HepG2 (cell line): ENCODE data around the gene ARVCF. TPM values are rescaled to one million over a fixed set of nuclear protein-coding genes. Genes with fewer than 3 reads are reported as not detected.

Experiments
- ATAC-seq: fragments of 200-7000 bp; cut with Tn5 transposase; 3 replicates; pipeline ENCODE4 v1.9.1; 2020; ENCODE audit warnings: mild to moderate bottlenecking, moderate library complexity
- BruUV-seq: library from RNA; stranded (reverse); fragments of 400-500 nt; replicated peaks from 2 replicates; lab custom pipeline; 2021; lab: Mats Ljungman, UMichigan
- CTCF ChIA-PET: fragments of 300-600 bp; formaldehyde crosslinking; extraction: SDS; loops from one replicate; lab custom pipeline; 2021; ENCODE audit warnings: low total read pairs, inconsistent platforms, low intra/inter-chr PET ratio; lab: Yijun Ruan, JAX
- POLR2A ChIA-PET: fragments of 350-600 bp; sonication (Branson Sonifier 250); formaldehyde crosslinking; loops from one replicate; lab custom pipeline; 2020; ENCODE audit warnings: antibody characterized with exemption, inconsistent platforms; lab: Yijun Ruan, JAX
- DNase-seq: peaks from one replicate; pipeline ENCODE4 v3.0.0-alpha.2; 2015; ENCODE audit warnings: low spot score
- FAIRE-seq: peaks from 3 replicates; lab custom pipeline; 2011; peaks lifted over from hg19 to GRCh38; lab: Jason Lieb, UNC
- H2AFZ ChIP-seq: one replicate; pipeline ENCODE4 v1.6.1; 2011; ENCODE audit warnings: low read length, inconsistent platforms
- H3K27ac ChIP-seq: fragments of 300-600 bp; 3 replicates; pipeline ENCODE4 v1.8.0; 2011; ENCODE audit warnings: mixed run types, mild to moderate bottlenecking, mixed read lengths, low read length, inconsistent platforms; ENCODE audit not compliant: insufficient read depth; ENCODE audit errors: extremely low read length
- H3K27me3 ChIP-seq, 2 experiments: fragments of 200-600 bp in 1 of 2; 2 replicates in 1 of 2; 3 replicates in 1 of 2; pipeline versions ENCODE4 v1.6.0 to v1.8.0; 2011; ENCODE audit warnings: low read length in 2 of 2, mild to moderate bottlenecking in 2 of 2, moderate library complexity in 2 of 2, inconsistent platforms in 1 of 2; ENCODE audit not compliant: insufficient read depth in 2 of 2, control insufficient read depth in 1 of 2
- H3K36me3 ChIP-seq, 2 experiments: fragments of 200-600 bp in 1 of 2; replicated peaks in 1 of 2; 2 replicates in 1 of 2; 3 replicates in 1 of 2; pipeline versions ENCODE4 v1.5.1 to v1.8.0; 2011; ENCODE audit warnings: low read length in 2 of 2, inconsistent platforms in 1 of 2; ENCODE audit not compliant: insufficient read depth in 2 of 2, control insufficient read depth in 1 of 2
- H3K4me1 ChIP-seq: 2 replicates; pipeline ENCODE4 v1.5.1; 2012; ENCODE audit warnings: low read length, inconsistent platforms; ENCODE audit not compliant: insufficient read depth
- H3K4me2 ChIP-seq: 2 replicates; pipeline ENCODE4 v1.6.0; 2011; ENCODE audit warnings: low read depth, low read length, inconsistent platforms
- H3K4me3 ChIP-seq, 3 experiments: fragments of 200-600 bp in 1 of 3; sonication (generic), shearing (Covaris generic) in 1 of 3; replicated peaks in 1 of 3; 2 replicates each; pipeline ENCODE4 v1.5.1; 2011 to 2016; ENCODE audit warnings: low read length in 3 of 3, inconsistent platforms in 2 of 3, low read depth in 2 of 3, mild to moderate bottlenecking in 2 of 3, control low read depth in 1 of 3, mixed read lengths in 1 of 3; ENCODE audit not compliant: insufficient read depth in 1 of 3
- H3K79me2 ChIP-seq: one replicate; pipeline ENCODE4 v1.6.1; 2011; ENCODE audit warnings: low read length, inconsistent platforms; ENCODE audit not compliant: insufficient read depth
- H3K9ac ChIP-seq: 2 replicates; pipeline ENCODE4 v1.6.0; 2011; ENCODE audit warnings: mild to moderate bottlenecking, low read depth, low read length, inconsistent platforms; ENCODE audit not compliant: insufficient read depth
- H3K9me3 ChIP-seq: 2 replicates; pipeline ENCODE4 v1.5.1; 2012; ENCODE audit warnings: mild to moderate bottlenecking, low read length
- H4K20me1 ChIP-seq: 2 replicates; pipeline ENCODE4 v1.6.0; 2011; ENCODE audit warnings: inconsistent platforms, mild to moderate bottlenecking, low read length, moderate library complexity; ENCODE audit not compliant: insufficient read depth
- FIP1L1 ChIP-seq: fragments of 200-400 bp; formaldehyde crosslinking; IDR thresholded peaks from 2 replicates; pipeline ENCODE4 v1.6.1; 2018; ENCODE audit warnings: low read depth, mild to moderate bottlenecking, low read length, moderate library complexity, borderline replicate concordance; ENCODE audit not compliant: insufficient read depth
- HMGA1 ChIP-seq: sonication (generic); formaldehyde crosslinking; conservative IDR thresholded peaks from 2 replicates; pipeline ENCODE4 v1.4.0; 2020; ENCODE audit warnings: missing genetic modification reagents
- MYNN ChIP-seq: sonication (generic); formaldehyde crosslinking; IDR thresholded peaks from 2 replicates; pipeline ENCODE4 v1.4.0; 2020; ENCODE audit warnings: mild to moderate bottlenecking, low read depth, missing genetic modification reagents
- NR2F1 ChIP-seq, 2 experiments: fragments of 450-650 bp in 1 of 2; formaldehyde crosslinking in 1 of 2; IDR thresholded peaks; 2 replicates each; pipeline versions ENCODE4 v1.5.0 to v1.6.1; 2016 to 2020; ENCODE audit warnings: mild to moderate bottlenecking in 1 of 2, missing compliant biosample characterization in 1 of 2, missing genetic modification reagents in 1 of 2, moderate library complexity in 1 of 2
- PAF1 ChIP-seq: IDR thresholded peaks from 2 replicates; pipeline ENCODE4 v1.6.1; 2016; ENCODE audit warnings: missing genetic modification reagents, missing compliant biosample characterization
- POLR2G ChIP-seq: fragments of 200-400 bp; formaldehyde crosslinking; IDR thresholded peaks from 2 replicates; pipeline ENCODE4 v1.6.1; 2018; ENCODE audit warnings: mild to moderate bottlenecking, low read depth, low read length, moderate library complexity
- SAP130 ChIP-seq: IDR thresholded peaks from 2 replicates; pipeline ENCODE4 v1.6.1; 2016; ENCODE audit warnings: low read depth
- ZBTB38 ChIP-seq: sonication (generic); formaldehyde crosslinking; IDR thresholded peaks from 2 replicates; pipeline ENCODE4 v1.5.1; 2020; ENCODE audit warnings: mild to moderate bottlenecking, missing genetic modification reagents
- WGBS: methylation state at CpG from one replicate; pipeline ENCODE4 v1.1.6; 2017; ENCODE audit warnings: low lambda C conversion rate; 5-methylcytosine and 5-hydroxymethylcytosine counted together
- in situ Hi-C: cut with HindIII; loops from 2 replicates; pipeline ENCODE4 v1.10.0; 2017; ENCODE audit warnings: low pct_unique_long_range_greater_than_20kb; ENCODE audit not compliant: extremely low pct_ligation_motif_present
- intact Hi-C: fragments of 100-400 bp; cut with micrococcal nuclease; formaldehyde crosslinking; loops from one replicate; pipeline ENCODE4 v1.10.0; 2022; ENCODE audit not compliant: unreplicated experiment
- polyA plus RNA-seq, 8 experiments: library from polyadenylated mRNA; depleted of rRNA in 3 of 8; stranded (reverse) in 7 of 8; unstranded in 1 of 8; fragments of >200 nt; fragmentation: Illumina TruSeq in 4 of 8; extraction: Trizol in 4 of 8; gene quantifications; 2 replicates each; pipeline versions ENCODE4 v1.2.1 to v1.2.3, GENCODE V29; 2011 to 2016; ENCODE audit warnings: low read depth in 4 of 8, missing spikeins in 1 of 8, mixed read lengths in 1 of 8; ENCODE audit not compliant: insufficient read depth in 1 of 8
- total RNA-seq, 5 experiments: library from RNA; depleted of rRNA; stranded (reverse); fragments of >200 nt; fragmentation: Illumina TruSeq; extraction: Trizol; gene quantifications; 2 replicates each; pipeline ENCODE4 v1.2.3, GENCODE V29; 2016; ENCODE audit warnings: low read depth in 1 of 5
- TF ChIP-seq, protein P1 (sequence below): sonication (generic); formaldehyde crosslinking; IDR thresholded peaks from 2 replicates; pipeline ENCODE4 v1.5.1; 2020; ENCODE audit warnings: mild to moderate bottlenecking, missing genetic modification reagents, moderate library complexity
- TF ChIP-seq, protein P2 (sequence below): IDR thresholded peaks from 2 replicates; pipeline ENCODE4 v1.6.1; 2012; ENCODE audit warnings: inconsistent platforms

The ARVCF gene
- total and polyA plus RNA-seq, 2 of the 13 experiments (the other 11 are each of a cell fraction or from before 2014, with no cell fraction given): 16.4 to 17.7 TPM

DNA sequence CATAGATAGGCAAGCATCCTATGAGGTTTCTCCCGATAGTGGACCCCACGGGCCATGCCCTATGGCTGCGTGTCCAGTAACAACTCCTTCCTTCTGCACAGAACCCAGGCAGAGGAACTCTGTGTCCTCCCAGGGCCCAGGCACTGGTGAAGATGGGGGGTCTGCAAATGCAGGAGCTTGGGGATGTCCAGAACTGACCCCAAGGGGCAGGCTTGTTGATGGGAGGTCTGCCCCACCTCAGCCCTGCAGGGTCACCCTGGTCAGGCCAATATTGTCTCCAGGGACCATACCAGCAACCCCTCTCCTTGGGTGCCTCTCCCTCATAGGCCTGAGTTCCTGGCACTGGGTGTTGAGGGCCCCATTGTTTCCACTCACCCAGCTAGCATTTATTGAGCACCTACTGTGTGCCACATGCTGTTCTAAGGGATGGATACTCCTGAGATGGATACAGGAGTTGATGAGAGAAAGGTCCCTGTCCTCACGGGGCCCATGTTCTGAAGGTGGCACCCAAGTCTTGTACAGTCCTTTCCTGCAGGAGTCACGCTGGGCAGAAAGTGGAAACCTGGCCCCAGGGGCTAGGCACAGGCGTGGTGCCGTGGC is 48.7 kb downstream of the ARVCF start:
- Histone ChIP-seq H3K36me3 (peaks cover 16 to 42% of the 10 kb centered on the region in 2 experiments; a peak in 4 of 5 replicates), H3K4me3 (no peak overlapping the region), H2AFZ (no peak overlapping the region), H3K27me3 (no peaks in the 10 kb centered on the region), H4K20me1 (no peaks in the 10 kb centered on the region; the same call in 1 of the 2 replicates), H3K9ac (no peak overlapping the region), H3K4me2 (no peak overlapping the region), H3K27ac (peak overlapping the region; percentile 40), H3K4me1 (peaks cover 64% of the 10 kb centered on the region)
- ChIA-PET POLR2A (interaction anchor here (1.3 kb wide), 1 partner anchor 14 kb away, joined by 3 read pairs; no protein-coding TSS in a partner anchor), CTCF (interaction anchor here (1.4 kb wide), 1 partner anchor 45 kb away, joined by 5 read pairs; no protein-coding TSS in a partner anchor)
- in situ Hi-C loops (no loop called here), intact Hi-C loops (no loop called here)
- DNase-seq (no peak), FAIRE-seq (no peak), ATAC-seq (no peak)
- no TSS peak for BruUV-seq
- WGBS: 96% methylated on average over 3 of the region's 7 CpGs
- TF ChIP-seq PAF1 (CRISPR knock-in tag) (peak; percentile 6; the same call in 1 of the 2 replicates), FIP1L1 (no peak), MYNN (no peak), POLR2G (peak; percentile 50; the same call in 1 of the 2 replicates)
- TF ChIP-seq, all 625 proteins: peak for 2
- H3K9me3 ChIP-seq: no peaks in the 10 kb centered on the region
- peaks cover 10% of the 10 kb centered on the region for H3K79me2 ChIP-seq

DNA sequence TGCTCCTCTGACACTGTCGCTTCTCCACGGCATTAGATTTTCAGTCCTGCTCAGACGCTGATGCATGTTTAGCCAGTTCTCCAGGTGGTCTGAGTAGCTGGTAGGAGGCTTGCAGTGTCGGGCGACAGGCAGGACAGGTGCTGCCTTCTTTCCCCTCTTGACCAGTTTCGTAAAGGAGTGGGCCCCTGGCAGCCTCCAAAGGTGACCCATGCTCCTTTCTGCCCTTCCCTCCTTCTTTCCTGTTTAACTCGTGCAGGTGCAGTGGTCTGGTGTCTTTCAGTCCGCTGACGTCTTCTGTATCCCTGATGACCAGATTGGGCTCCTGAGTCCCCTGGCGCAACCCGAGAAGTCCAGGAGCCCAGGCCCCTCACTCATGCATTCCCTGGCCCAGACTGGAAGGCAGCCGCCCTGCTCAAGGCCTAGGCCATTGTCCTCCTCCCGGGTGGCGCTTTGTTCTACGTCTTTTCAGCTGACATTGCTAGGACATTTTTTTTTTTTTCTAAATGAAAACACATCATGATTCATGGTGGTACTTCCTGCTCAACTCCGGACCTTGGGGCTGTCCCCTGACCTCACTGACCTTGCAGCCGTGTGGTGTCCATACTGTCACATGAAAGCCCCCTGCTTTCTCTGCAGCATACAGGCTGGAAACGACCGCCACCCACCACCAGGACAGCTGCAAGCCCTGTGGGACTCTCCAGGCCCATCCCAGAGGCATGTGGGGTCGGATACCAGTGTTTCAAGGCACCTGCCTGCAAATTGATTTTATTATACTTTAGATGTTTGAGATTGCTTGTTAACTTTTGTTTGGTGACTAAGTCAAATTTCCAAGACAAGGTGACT is 49.5 kb downstream of the ARVCF start:
- Histone ChIP-seq H4K20me1 (no peaks in the 10 kb centered on the region; the same call in 1 of the 2 replicates), H3K9ac (no peak overlapping the region), H3K27ac (peak overlapping the region; percentile 40), H3K79me2 (peaks cover 10% of the 10 kb centered on the region), H3K4me1 (peaks cover 68% of the 10 kb centered on the region), H3K4me3 (no peak overlapping the region), H3K9me3 (no peaks in the 10 kb centered on the region), H3K27me3 (no peaks in the 10 kb centered on the region), H3K36me3 (peaks cover 14 to 38% of the 10 kb centered on the region in 2 experiments; a peak in 4 of 5 replicates), H2AFZ (no peak overlapping the region), H3K4me2 (no peak overlapping the region)
- no peak for ATAC-seq
- in situ Hi-C loops (no loop called here), intact Hi-C loops (no loop called here)
- CTCF ChIA-PET: interaction anchor here (0.8 to 2.0 kb wide), 2 partner anchors 13 to 15 kb away, joined by 3 to 7 read pairs; no protein-coding TSS in a partner anchor
- no peak for FAIRE-seq
- POLR2A ChIA-PET: interaction anchor here (1.0 kb wide), 1 partner anchor 54 kb away, joined by 3 read pairs; the partner anchor contains the start of gene TANGO2
- 84% methylated on average over 20 of the region's 20 CpGs for WGBS
- no peak for DNase-seq
- no TSS peak for BruUV-seq
- TF ChIP-seq, protein P1, sequence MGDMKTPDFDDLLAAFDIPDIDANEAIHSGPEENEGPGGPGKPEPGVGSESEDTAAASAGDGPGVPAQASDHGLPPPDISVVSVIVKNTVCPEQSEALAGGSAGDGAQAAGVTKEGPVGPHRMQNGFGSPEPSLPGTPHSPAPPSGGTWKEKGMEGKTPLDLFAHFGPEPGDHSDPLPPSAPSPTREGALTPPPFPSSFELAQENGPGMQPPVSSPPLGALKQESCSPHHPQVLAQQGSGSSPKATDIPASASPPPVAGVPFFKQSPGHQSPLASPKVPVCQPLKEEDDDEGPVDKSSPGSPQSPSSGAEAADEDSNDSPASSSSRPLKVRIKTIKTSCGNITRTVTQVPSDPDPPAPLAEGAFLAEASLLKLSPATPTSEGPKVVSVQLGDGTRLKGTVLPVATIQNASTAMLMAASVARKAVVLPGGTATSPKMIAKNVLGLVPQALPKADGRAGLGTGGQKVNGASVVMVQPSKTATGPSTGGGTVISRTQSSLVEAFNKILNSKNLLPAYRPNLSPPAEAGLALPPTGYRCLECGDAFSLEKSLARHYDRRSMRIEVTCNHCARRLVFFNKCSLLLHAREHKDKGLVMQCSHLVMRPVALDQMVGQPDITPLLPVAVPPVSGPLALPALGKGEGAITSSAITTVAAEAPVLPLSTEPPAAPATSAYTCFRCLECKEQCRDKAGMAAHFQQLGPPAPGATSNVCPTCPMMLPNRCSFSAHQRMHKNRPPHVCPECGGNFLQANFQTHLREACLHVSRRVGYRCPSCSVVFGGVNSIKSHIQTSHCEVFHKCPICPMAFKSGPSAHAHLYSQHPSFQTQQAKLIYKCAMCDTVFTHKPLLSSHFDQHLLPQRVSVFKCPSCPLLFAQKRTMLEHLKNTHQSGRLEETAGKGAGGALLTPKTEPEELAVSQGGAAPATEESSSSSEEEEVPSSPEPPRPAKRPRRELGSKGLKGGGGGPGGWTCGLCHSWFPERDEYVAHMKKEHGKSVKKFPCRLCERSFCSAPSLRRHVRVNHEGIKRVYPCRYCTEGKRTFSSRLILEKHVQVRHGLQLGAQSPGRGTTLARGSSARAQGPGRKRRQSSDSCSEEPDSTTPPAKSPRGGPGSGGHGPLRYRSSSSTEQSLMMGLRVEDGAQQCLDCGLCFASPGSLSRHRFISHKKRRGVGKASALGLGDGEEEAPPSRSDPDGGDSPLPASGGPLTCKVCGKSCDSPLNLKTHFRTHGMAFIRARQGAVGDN (CRISPR knock-in tag): peak; percentile 28; the same call in 1 of the 2 replicates
- TF ChIP-seq SAP130 (CRISPR knock-in tag) (peak; percentile 23; the same call in 1 of the 2 replicates), ZBTB38 (CRISPR knock-in tag) (peak; percentile 51; the same call in 1 of the 2 replicates), HMGA1 (CRISPR knock-in tag) (no peak), NR2F1 (CRISPR knock-in tag; IDR thresholded peaks at IDR 0.05) (peak in 1 of 2 experiments; percentile 30; a peak in 1 of 4 replicates)
- TF ChIP-seq, protein P2, sequence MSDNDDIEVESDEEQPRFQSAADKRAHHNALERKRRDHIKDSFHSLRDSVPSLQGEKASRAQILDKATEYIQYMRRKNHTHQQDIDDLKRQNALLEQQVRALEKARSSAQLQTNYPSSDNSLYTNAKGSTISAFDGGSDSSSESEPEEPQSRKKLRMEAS: peak; percentile 24; the same call in 1 of the 2 replicates
